Activated naive CD4-positive, alpha-beta T cell treated with Interleukin-2 at 50 U/mL for 16 hours (primary cell): ENCODE data around the gene ACAD11.
"Not testable (repeated sequence)": the region's sequence is repeated elsewhere in the genome, so short reads cannot be mapped to it uniquely, and the experiment has no call there.

ENCODE experiments used
- DNase-seq: peaks from one replicate; pipeline ENCODE4 v3.0.0-alpha.2; 2020

ACAD11 gene

DNA sequence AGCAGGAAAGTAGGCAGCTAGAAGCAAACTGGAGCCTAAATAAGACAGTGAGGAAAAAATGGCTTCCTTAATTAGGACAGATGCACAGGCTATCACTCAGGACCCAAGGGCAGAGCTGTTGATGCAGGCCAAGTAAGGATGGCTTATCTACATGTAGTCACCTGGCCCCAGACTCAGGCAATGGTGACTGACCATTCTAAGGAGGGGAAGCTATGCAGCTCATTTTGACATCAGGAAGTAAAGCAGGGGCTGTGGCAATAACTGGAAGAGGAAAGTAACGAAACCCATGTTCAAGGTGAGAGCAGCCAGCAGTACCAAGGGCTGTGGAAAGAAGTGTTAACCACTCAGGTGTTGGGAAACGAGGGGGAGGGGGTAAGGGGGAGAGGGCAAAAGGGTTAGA is 16.2 kb downstream of the ACAD11 start:
- DNase-seq: no peak

DNA sequence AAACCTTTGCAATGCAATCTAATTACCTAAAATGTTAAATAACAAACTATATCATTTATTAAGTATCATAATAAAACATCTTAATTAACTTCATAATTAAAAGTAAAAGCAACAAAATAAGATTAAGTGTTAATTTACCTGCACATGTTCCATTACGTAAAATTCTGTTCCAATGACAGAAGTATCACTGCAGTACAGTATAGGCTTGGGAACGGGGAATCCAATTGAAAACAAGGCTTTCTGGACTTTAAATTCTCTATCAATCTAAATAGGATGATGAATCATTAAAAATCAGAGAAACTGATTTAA is 17.1 kb downstream of the ACAD11 start:
- DNase-seq: no peak

DNA sequence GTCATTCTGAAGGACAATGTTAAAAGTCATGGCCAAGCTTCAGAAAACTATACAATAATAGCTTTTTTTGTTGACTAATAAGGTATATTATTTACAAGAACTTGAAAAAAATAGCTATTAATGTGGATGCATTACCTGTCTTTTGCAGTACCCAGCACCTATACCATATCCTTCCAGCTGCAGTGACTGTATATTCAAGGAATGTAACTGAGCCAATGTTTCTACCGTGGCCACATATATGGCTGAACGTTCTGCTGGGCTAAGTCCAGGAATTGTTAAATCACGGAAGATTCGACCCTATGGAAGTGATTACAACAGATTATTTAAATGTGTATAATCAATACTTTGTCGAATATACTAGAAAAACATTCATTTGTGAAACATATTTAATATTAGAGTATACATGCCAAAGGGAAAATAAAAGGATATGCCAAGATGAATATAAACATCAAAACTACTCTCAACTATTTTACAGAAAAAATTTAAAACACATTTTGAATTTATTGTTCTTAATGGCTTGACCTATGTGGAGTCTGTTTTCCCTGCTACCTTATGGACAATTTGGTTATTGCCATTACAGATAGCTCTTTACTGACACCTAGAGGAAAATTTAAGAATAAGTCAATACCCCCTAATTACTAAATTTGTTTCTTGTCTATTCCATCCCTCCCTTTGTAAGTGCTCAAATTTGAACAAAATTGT is 17.6 kb downstream of the ACAD11 start:
- DNase-seq: no peak

DNA sequence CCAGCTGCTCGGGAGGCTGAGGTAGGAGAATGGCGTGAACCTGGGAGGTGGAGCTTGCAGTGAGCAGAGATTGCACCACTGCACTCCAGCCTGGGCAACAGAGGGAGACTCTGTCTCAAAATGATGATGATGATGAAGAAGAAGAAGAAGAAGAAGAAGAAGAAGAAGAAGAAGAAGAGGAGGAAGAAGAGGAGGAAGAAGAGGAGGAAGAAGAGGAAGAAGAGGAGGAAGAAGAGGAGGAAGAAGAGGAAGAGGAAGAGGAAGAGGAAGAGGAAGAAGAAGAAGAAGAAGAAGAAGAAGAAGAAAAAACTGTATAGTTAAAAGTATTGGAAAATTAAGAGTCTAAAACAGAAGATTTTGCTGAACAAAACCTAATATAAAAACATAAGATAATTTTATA is 18.2 kb downstream of the ACAD11 start:
- not testable (repeated sequence) for DNase-seq

DNA sequence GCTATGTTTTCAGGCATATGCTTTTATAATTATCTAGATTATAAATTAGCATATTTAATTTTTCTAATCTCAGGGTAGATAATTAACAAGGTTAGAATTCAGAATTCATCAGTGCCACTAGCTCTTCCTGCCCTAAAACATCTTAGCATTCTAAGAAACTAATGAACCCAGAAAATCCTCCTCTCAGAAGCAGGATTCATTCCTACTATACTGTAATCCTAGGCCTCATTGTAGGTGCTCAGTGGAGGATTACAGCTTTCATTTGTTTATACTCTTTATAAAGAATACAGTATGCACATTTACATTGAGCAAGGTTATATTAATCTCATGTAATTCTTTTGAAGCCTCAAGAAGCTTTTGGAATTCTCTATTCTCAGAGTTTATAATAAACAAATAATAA is 20.9 kb downstream of the ACAD11 start:
- no peak for DNase-seq

DNA sequence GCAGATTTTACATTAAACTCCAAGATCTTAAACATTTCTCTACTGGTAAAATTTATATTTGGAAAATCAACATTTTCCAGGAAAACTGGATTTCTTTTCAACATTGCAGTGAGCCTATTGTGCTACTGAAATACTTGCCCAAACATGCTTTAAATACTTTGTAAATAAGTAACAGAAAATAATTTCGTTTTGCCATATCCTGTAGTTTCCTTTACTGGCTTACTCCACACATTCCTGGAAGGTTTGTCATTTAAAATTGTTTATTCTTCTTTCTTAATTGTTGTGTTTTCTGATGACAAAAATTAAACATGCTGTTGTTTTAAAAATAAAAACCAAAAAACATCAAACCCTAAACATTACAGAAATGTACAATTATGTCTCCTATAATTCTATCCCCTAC is 22.0 kb downstream of the ACAD11 start:
- no peak for DNase-seq

DNA sequence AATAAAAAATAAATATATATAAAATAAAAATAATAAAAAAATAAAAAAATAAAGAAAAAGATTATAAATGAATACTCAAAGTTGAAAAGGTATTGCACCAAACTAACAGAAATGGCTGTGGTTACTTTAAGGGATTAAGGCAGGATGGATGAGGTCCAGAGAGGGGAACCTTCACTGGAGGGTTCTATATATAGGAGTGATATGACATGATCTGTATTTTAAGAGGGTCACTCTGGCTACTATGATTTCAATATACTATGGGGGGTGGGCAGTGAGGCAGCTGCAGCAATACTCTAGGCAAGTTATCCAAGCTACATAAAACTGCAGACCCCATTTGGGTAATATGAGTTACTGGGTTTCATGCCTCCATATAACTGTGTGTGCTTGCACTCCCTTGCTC is 24.6 kb downstream of the ACAD11 start:
- DNase-seq: no peak

DNA sequence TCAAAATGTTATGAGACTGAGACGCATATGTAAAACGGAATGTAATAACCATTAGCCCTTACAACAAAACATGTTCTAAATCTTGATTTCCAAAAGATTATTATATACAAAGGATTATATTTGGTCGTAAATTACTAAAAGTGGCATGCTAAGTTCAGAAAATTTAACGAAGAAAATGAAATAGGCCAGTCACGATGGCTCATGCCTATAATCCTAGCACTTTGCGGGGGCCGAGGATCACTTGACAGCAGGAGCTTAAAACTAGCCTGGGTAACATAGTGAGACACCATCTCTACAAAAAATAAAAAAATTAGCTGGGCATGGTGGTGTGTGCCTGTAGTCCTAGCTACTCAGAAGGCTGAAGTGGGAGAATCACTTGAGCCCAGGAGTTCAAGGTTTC is 29.0 kb downstream of the ACAD11 start:
- no peak for DNase-seq

DNA sequence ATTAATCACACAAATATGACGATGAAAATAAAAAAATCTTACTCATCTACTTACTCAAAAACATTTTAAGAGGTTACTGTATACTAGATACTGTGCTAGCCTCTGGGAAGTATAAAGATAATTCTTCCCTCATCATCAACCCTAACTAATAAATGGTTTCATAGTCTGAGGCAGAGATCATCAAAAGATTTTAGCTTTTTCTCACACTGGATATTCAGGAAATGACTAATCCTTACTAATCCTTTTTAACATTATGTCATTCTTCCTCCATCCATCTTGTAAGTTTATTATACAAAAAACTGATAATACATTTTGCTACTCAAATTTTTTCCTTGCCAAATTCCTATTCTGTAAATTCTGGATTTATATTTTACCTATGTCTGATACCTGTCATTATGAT is 29.7 kb downstream of the ACAD11 start:
- DNase-seq: no peak

DNA sequence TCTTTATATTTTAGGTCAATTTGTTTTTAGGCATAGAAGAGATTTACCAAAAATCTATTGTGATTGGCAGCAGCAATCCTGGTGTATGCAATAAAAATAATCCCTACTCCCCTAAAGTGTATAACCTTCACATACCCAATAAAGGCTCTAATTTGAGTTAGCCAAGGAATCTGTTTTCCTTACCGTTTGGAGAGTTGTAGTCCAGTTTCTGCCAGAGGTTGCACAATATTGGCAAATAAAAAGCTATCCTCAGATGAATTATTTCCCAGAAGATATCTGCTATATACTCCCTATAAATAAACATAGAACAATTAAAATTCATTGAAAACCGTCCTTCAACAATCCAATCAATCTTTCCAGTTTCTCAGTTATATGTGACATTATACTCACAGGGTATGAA is 31.5 kb downstream of the ACAD11 start:
- no peak for DNase-seq

DNA sequence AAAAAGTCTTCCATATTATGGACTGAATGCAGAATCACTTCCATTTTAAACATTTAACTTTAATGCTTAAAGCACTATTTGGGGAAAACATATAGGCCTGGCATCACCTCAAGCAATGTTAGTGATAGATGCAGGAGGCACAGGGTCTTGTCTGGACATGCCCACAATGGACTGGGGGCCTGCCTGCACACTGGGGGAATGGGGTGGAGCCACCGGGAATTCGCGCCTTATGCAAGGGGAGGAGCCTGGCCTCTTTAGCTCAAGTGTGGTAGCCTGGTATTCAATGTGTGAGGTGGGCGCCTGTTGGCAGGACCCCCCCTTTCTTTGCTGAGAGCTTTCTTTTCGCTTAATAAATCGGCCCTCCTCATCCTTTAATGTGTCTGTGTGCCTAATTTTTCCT is 32.7 kb downstream of the ACAD11 start:
- DNase-seq: no peak

DNA sequence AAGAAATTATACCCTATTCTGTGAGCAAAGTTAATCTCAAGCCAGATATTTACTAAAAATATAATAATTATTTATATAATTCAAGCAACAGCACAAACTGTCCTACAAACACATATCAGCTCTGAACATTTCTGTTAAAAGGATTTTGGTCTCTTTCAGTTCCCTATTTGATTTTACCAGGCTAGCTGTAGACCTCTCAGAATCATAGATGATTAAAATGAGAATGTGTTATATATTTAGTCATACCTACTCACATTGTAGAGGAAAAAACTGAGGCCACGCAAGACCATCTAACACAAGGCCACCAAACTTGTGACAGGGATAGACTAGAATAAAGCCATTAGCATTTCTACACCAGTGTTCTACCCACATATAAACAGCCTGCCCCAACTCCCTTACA is 34.0 kb downstream of the ACAD11 start:
- no peak for DNase-seq

DNA sequence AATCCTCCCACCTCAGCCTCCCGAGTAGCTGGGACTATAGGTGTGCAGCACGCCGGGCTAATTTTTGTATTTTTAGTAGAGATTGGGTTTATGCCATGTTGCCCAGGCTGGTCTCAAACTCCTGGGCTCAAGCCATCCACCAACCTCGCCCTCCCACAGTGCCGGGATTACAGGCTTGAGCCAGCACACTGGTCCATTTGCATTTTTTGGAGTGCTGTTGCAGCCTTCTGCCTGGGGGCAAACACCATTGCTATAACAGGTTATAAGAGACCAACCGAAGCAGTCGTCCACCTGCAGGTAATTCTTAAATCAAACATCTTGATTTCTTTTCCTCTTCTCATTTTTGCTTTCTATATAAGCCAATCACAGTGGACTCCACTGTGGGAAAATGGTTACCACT is 34.8 kb downstream of the ACAD11 start:
- DNase-seq: no peak

DNA sequence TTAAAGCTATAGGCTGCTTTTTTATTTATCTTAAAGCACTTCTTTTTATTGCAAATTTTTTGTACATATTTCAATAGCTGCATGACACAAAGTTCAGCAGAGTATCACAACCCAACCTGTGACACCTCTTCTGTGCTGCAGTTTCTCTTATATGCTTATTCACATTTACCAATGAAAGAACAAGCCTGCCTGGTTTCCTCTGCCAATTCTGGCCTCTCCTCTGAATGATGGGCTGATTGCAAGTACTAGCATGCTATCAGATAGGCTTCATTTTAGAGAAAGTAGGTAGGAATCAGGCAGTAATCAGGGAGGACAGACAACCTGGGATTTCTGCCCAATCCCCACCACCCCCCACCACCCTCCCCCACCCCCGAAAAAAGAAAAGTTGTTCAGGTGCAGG is 36.0 kb downstream of the ACAD11 start:
- DNase-seq: no peak

DNA sequence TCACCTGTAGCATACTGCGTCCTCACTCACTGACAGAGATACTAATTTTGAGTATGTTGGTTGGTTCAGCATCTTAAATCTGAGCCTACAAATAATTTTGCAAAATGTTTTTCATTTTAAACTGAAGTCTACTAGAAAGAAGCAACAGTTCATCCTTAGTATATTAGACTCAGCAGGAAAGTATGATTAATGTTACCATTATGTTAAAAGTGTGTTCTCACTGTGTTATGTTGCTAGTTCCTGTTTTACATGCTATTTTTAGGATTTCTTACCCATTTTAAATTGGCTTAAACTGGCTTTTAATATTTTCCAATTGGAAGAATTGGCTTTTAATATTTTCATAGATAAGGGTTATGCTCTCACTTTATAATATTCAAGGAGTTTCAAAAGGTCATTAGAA is 36.8 kb downstream of the ACAD11 start:
- no peak for DNase-seq

DNA sequence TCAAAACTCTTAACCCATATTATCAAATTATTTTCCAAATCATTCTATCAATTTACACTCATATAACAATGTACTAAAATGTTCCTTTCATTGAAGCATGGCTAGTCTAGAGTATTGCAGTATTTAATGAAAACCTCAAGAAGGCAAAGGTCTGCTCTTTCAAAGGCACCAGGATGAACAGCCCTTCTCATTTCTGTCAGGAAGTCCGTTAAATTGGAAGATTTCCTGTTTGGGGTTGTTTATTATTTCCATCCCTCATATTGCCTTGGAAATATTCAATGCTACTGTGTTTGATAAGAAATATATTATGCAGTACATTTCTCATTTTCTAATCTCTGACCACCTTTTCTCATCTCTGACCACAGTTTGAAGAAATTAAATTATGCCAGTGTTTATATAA is 37.5 kb downstream of the ACAD11 start:
- no peak for DNase-seq

DNA sequence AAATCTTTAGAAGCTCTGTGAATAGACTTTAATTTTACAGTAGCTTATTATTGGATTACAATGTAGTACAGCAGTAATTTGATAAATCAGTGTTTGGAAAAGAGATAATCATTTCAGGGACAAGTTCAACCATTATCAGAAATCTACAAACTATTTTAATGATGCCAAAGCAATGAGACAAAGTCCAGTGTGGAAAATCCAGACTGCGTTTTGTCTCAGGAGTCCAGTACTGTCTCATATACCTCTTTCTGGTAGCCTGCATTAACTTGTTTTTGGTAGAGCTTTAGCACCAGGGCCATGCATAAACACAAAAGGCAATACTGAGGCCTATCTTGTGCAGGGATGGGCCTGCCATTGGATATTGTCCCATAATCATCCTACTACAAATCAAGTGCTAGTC is 42.8 kb downstream of the ACAD11 start:
- no peak for DNase-seq

DNA sequence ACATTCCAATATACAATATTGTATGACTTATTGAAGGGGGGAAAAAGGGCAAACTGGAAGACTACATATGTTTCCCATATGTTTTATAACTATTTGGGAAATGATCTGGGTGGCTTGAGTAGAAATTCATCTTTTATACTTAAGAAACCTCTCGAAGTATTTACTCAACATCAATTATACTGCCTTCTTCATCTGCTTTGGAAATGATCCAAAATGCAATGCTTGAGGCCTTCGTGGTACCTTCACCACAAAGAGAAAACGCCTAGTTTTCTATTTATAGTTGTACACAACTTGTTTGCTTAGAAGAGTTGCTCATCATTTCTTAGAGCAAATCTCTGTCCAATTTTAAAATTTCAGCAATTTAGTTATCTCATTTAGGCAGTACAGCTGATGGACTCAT is 43.7 kb downstream of the ACAD11 start:
- no peak for DNase-seq

DNA sequence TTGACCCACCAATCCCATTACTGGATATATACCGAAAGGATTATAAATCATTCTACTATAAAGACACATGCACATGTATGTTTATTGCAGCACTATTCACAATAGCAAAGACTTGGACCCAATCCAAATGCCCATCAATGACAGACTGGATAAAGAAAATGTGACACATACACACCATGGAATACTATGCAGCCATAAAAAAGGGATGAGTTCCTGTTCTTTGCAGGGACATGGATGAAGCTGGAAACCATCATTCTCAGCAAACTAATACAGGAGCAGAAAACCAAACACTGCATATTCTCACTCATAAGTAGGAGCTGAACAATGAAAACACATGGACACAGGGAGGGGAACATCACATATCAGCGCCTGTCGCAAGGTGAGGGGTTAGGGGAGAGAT is 44.3 kb downstream of the ACAD11 start:
- DNase-seq: not testable (repeated sequence)

DNA sequence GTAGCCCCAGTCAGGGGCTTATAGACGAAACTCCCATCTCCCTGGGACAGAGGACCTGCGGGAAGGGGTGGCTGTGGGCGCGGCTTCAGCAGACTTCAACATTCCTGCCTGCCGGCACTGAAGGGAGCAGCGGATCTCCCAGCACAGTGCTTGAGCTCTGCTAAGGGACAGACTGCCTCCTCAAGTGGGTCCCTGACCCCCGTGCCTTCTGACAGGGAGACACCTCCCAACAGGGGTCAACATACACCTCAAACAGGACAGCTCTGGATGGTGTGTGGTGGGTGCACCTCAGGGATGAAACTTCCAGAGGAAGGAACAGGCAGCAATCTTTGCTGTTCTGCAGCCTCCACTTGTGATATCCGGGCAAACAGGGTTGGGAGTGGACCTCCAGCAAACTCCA is 53.0 kb downstream of the ACAD11 start:
- not testable (repeated sequence) for DNase-seq

DNA sequence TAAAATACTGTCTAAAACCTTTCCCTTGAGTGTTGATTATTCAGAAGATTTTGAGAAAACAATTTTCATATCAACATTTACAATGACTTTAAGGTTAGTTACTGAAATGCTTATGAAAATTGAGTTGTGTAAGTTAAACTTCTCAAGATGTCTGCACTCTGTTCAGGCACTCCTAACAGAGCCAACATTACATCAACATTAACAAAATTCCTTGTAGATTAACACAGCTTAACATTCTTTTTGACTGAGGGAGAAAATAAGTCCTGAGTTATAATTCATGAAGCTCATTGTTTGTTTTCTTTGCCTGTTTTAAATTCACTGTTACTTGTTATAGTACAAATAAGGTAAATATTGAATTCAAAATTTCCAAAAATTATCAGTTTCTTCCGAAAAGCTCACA is 53.5 kb downstream of the ACAD11 start:
- DNase-seq: no peak

DNA sequence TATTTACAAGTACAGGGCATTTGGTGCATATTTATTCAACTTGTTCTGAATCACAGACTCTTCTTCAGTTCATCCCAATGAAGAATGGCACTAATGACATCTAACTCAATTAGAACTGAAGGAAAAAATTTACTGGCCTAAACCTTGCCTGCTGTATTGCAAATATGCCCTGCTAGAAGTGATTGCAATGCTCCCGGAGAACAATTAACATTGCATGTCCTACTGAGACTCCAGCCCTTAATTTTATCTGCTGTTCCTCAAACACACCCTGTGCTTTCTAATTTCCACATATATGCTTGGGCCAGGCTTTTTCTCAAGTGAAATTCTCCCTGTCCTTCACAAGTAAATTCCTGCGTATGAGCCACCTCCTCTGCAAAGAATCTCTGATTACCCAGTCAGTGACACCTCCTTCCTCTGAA is 54.2 kb downstream of the ACAD11 start:
- DNase-seq: no peak

DNA sequence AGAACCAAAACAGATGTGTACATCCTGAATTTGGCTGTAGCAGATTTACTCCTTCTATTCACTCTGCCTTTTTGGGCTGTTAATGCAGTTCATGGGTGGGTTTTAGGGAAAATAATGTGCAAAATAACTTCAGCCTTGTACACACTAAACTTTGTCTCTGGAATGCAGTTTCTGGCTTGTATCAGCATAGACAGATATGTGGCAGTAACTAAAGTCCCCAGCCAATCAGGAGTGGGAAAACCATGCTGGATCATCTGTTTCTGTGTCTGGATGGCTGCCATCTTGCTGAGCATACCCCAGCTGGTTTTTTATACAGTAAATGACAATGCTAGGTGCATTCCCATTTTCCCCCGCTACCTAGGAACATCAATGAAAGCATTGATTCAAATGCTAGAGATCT is 59.0 kb downstream of the ACAD11 start:
- DNase-seq: not testable (repeated sequence)

DNA sequence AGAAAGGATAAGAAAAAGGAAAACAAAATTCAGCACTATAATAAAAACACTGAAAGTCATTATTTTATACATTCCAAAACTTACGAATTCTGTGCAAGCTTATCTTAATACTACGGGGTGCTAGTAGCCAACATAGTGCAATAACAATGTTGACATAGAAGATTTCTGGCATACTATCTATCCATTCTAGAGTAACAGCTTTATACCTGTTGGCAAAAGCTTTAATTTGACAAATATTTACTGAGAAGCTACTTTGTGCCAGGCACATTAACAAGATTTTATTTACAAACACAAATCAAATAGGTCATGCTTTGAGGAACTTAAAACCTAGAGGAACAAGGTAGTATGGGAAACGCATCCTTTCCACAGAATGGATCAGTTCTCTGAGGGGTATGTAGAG is 61.4 kb downstream of the ACAD11 start:
- no peak for DNase-seq

DNA sequence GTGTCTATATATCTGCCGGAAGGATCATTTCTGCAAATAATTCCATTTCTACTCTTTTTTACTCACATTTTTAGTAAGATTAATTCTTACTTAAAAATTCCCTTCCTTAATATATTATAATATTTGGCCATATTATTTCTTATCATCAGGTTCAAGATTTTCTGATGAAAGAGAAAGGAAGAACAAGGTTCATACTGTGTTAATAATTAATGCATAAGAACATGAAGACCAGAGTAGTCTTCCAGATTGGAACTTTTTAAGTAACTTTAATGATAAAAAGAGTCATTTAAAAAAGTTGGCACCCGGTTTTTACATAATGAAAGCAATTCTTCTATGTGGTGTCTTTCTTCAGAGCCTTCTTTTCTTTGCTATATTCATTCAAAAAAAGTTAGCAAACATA is 61.9 kb downstream of the ACAD11 start:
- DNase-seq: no peak
